ENCODE measurements around the gene IFRD2. TPM values are rescaled to one million over a fixed set of nuclear protein-coding genes. Genes with fewer than 3 reads are reported as not detected.

Gene IFRD2
- total and polyA plus RNA-seq, 9 of the 15 experiments (the other 6 are each of a cell fraction or from before 2014, with no cell fraction given): 30.5 to 115 (median 52.8) TPM

GRCh38 chr3:50322115-50322385 lies 29.8 kb upstream of the IFRD2 start:
- Histone ChIP-seq H3K4me2 (ENCODE audit: insufficient read depth, low read length) (peak overlapping the region; percentile 90), H4K20me1 (replicated peaks; ENCODE audit: control insufficient read depth, insufficient read depth, low read length) (no peaks in the 10 kb centered on the region), H2AFZ (ENCODE audit: low read depth, low read length) (peak overlapping the region; percentile 99), H3K79me2 (ENCODE audit: control insufficient read depth, insufficient read depth, low read length) (peaks cover 27% of the 10 kb centered on the region), H3K4me3 (peak overlapping the region; percentile 81), H3K36me3 (ENCODE audit: control insufficient read depth, insufficient read depth, low read length) (peaks cover 46% of the 10 kb centered on the region; the same call in 2 of the 3 replicates), H3K4me1 (replicated peaks in 1 of 2; ENCODE audit: control insufficient read depth in 2 of 2, insufficient read depth in 2 of 2, low read length in 2 of 2) (peaks cover 30 to 70% of the 10 kb centered on the region in 2 experiments), H3K9me3 (replicated peaks; ENCODE audit: control insufficient read depth, insufficient read depth, low read depth, low read length) (no peaks in the 10 kb centered on the region), H3K9me1 (ENCODE audit: control insufficient read depth, insufficient read depth, low read length) (no peaks in the 10 kb centered on the region), H3K27me3 (ENCODE audit: control insufficient read depth in 2 of 2, insufficient read depth in 2 of 2, low read length in 2 of 2) (no peaks in the 10 kb centered on the region), H3K27ac (ENCODE audit: extremely low read depth, low read depth, low read length) (peak overlapping the region; percentile 100), H3K9ac (ENCODE audit: insufficient read depth in 1 of 2, low read depth in 2 of 2, low read length in 2 of 2) (peak overlapping the region; percentile 98; a peak in 3 of 4 replicates)
- intact Hi-C loops (cut with micrococcal nuclease) (no loop called here), in situ Hi-C loops (cut with MboI) (no loop called here)
- POLR2A ChIA-PET: interaction anchor here (1.0 kb wide), 1 partner anchor 19 kb away, joined by 4 read pairs; the partner anchor contains the start of gene HYAL1
- DNase-seq (ENCODE audit: extremely low read depth in 1 of 4, low spot score in 3 of 4): no peak
- TF ChIP-seq PCBP1 (IDR thresholded peaks at IDR 0.05; ENCODE audit: low read depth, low read length, poor library complexity, severe bottlenecking) (peak; percentile 24), POU5F1 (IDR thresholded peaks at IDR 0.05; ENCODE audit: borderline replicate concordance, low read depth, low read length, partially characterized antibody) (no peak), ZBTB33 (CRISPR knock-in tag; IDR thresholded peaks at IDR 0.05) (0 out of 2 replicates have a peak, but pooled peaks have one; percentile 26), NELFE (IDR thresholded peaks at IDR 0.05; ENCODE audit: insufficient read depth, insufficient read length) (no peak), NFIC (IDR thresholded peaks at IDR 0.05) (peak; percentile 4; the same call in 1 of the 2 replicates), NR1H2 (CRISPR knock-in tag; IDR thresholded peaks at IDR 0.05) (no peak), ZNF140 (CRISPR knock-in tag; IDR thresholded peaks at IDR 0.05) (no peak), ZBED1 (IDR thresholded peaks at IDR 0.05) (no peak), SIX5 (IDR thresholded peaks at IDR 0.05; ENCODE audit: borderline replicate concordance in 1 of 2, insufficient read depth in 1 of 2, low read depth in 1 of 2, low read length in 2 of 2) (no peak), RFX1 (IDR thresholded peaks at IDR 0.05) (no peak), PATZ1 (CRISPR knock-in tag; IDR thresholded peaks at IDR 0.05; ENCODE audit: borderline replicate concordance) (no peak)
- no TSS peak for BruUV-seq (replicated peaks)
- no peak for ATAC-seq
- no peak for FAIRE-seq
- WGBS (ENCODE audit: insufficient coverage, low coverage, missing lambda C conversion rate): 44% methylated on average over 9 of the region's 14 CpGs
- CTCF ChIA-PET (ENCODE audit: low intra/inter-chr PET ratio): no interaction called here
